SU-DHL-6 (cell line): Measurements from ENCODE around the gene PPP6R3.

Source experiments
- EZH2phosphoT487 ChIP-seq: fragments of 200-600 bp; sonication (generic), shearing (Covaris generic); conservative IDR thresholded peaks from 2 replicates; pipeline ENCODE4 v1.6.1; 2018; ENCODE audit warnings: mild to moderate bottlenecking, antibody characterized with exemption, low read length, moderate library complexity, mixed read lengths
- TF ChIP-seq, protein P1 (sequence below): fragments of 200-600 bp; sonication (generic); IDR thresholded peaks from one replicate; pipeline ENCODE4 v1.5.1; 2017; ENCODE audit warnings: antibody characterized with exemption, mild to moderate bottlenecking, low read length, moderate library complexity; ENCODE audit not compliant: insufficient read depth, poor library complexity, severe bottlenecking

DNA sequence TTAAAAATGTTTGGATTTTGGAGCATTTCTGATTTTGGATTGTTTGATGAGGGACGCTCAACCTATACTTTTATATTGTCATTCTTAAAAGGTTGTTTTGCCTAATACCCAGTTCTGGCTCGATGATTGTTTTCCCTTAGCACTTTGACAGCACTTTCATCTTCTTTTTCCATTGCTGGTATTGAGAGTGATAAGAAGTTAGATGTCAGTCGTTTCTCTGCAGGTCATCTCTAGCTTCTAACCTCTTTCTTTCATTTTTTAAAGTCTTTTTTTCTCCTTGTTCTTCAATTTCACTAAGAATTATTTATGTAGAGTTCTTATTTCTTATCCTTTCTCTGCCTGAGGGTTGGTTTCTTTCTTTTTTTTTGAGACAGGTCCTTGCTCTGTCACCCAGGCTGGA lies 18.8 kb downstream of the PPP6R3 start:
- TF ChIP-seq, protein P1, sequence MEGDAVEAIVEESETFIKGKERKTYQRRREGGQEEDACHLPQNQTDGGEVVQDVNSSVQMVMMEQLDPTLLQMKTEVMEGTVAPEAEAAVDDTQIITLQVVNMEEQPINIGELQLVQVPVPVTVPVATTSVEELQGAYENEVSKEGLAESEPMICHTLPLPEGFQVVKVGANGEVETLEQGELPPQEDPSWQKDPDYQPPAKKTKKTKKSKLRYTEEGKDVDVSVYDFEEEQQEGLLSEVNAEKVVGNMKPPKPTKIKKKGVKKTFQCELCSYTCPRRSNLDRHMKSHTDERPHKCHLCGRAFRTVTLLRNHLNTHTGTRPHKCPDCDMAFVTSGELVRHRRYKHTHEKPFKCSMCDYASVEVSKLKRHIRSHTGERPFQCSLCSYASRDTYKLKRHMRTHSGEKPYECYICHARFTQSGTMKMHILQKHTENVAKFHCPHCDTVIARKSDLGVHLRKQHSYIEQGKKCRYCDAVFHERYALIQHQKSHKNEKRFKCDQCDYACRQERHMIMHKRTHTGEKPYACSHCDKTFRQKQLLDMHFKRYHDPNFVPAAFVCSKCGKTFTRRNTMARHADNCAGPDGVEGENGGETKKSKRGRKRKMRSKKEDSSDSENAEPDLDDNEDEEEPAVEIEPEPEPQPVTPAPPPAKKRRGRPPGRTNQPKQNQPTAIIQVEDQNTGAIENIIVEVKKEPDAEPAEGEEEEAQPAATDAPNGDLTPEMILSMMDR = no peak
- no peak for TF ChIP-seq EZH2phosphoT487
